ENCODE measurements around the gene TBC1D2B.
"Not testable (repeated sequence)": the region's sequence is repeated elsewhere in the genome, so short reads cannot be mapped to it uniquely, and the experiment has no call there.

TBC1D2B gene

DNA sequence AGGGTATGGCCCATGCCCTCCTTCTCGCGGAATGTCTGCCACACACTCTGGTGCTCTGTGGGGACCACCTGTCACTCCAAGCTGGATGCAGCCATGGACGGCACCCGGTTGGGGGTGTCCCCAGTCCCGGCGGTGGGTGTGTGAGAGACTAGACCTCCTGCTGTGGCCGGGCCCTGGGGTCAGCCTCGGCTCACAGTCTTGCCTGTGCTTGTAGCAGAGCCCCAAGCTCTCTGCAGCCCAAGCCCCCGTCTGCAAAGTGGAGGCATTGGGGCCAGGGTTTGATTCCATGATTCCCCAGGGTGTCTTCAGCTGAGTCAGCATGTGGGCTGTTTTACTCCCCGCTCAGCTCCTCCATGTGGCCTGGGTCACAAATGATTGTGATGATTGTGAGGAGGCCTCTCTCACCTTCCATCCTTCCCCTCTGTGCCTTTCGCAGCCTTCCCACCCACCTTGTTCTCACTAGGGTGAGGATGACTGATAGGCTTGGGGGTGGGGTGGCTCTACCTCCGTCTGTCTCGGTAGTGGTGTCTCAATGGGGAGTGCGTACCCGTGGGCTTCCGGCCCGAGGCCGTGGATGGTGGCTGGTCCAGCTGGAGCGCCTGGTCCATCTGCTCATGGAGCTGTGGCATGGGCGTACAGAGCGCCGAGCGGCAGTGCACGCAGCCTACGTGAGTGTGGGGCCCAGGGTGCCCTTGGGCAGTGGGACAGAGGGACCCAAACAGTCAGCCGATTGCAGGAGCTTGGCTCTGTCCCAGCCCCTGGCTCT, 100.6 kb downstream of the TBC1D2B start:
- DNase-seq: not testable (repeated sequence)

DNA sequence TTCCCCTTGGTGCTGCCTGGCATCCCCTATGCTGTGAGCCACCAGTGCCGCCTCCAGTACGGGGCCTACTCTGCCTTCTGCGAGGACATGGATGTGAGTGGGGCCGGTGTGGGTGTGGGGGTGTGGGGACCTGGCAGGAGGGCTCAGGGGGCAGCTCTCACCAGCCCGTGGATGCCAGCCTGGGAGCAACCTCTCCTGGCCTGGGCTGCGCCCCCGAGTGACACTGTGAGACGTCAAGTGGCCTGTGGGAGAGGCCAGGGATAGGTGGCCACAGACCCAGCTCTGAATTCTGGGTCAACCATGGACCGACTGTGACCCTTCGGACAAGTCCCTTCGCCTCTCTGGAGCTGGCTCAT, 101.4 kb downstream of the TBC1D2B start:
- not testable (repeated sequence) for DNase-seq

DNA sequence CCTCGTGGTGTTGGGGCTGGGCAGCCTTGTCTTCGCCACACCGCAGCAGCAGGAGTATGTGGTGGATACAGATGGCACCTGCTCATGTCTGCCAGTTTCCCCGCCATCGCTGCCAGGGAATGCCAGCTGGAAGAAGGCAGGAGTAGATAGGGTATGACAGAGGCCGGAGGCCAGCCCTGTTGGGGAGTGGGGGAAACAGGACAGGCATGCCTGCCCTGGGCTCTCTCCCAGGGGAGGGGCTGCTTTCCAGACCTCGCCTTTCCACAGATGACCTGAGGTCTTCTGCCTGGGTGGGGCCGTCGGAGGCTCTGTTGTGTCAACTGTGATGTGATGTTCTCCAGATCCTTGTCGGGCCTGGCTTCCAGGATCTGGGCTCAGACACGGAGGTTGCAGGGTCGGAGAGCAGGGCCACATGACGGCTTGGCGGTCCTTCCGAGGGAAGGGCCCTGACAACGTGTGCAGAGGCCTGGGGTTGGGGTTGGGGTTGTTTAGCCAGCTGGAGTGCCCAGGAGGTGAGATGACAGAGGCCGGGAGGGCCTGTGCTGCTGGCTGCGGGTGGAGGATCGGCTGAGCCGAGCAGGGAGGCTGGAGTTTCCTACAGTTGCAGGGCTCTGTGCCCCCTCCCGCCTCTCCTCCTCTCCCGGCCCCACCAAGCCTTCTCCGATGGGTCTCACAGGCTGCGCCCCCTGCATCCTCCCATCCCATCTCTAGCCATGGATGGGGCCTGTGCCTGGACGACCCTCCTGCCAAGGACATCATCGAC, 102.0 kb downstream of the TBC1D2B start:
- no peak for DNase-seq

DNA sequence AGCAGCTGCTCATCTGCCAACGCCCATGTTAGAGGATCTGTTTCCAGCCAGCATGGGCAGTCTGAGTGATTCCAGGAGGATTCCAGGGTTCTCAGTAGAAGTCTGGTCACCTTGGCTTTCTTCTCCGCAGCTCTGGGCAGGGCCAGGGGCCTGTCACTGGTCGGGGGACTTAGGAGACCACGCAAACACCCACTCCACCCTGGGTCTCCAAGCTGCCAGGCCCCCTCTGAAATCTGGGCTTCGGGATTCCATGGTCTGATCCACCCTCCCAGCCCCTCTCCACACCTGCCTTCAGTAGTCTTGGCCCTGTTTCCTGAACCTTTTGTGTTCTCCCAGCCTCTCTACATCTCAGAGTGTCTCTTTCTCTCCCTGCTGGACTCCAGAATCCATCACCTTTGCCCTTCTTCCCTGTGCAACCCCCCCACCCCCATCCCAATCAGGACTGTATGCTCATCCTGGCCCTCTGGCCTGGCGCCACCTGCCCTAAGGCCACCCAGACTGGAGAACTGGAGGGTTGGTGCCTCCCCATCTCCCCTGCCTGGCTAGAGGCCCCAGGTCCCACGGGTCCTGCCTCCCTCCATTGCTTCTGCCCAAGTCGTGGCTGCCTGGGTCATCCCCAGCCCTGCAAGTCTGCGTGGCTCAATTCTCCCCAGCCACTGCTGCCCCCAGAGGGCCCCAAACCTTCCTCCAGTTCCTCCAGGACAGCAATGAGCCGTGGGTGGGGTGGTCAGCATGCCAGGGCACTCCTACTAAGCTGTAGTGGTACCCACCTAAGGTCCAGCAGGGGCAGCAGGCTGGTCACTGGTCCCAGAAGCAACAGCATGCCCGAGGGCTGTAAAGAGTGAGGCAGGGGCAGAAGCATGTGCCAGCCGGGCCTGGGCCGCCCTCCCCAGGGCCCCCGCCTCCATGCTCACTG, 102.8 kb downstream of the TBC1D2B start:
- DNase-seq: no peak

DNA sequence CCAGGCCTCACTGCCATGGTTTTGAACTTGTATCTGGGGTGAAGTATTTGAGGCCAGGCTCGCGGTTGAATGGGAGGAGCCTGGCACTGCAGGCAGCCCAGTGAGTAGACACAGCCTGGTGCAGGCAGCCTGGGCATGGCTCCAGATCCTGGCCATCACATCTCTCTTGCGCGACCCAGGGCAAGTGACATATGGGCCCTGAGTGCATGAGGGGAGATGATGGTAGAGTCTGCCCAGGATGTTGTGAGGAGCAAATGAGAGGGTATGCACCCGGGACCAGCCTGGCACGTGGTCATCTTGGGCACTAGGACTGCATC, 103.5 kb downstream of the TBC1D2B start:
- peak in 30 of 51 donors; percentile 6 to 79 (median 40) for DNase-seq

DNA sequence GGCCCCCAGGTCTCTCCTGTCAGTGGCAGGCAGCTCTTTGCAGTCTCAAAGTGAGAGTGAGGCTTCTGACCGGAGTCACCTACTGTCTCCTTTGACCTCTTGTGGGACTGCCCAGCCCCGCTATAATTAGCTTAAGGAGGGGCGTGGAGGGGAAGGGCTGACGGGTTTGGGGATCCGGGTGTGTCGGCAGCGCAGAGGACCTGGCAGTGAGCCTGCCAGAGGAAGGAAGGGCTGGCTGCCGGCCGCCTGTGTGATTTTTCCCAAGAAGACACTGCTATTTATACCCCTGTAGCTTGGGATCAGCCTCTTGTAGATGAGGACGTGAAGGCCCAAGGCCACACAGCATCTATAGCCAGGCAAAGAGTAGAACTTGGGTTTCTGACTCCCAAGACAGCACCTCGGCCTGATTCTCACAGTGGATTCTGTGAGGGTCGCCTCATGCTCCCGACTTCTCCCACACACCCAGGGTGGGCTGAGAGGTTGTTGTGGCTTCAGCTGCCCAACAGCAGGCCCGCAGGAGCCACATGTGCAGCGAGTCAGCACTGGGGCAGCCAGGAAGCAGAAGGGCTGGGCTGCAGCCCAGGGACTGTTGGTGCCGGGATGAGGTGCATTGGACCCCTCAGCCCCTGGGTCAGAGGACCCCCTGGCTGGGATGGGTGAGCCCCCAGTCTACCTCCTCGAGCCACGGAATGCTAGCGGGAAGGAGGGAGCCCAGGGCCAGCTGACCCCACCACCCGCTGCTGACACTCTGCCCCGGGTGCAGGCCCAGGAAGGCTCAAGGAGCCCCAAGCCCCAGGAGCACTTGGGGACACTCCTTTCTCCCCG, 104.0 kb downstream of the TBC1D2B start:
- DNase-seq: not testable (repeated sequence)

DNA sequence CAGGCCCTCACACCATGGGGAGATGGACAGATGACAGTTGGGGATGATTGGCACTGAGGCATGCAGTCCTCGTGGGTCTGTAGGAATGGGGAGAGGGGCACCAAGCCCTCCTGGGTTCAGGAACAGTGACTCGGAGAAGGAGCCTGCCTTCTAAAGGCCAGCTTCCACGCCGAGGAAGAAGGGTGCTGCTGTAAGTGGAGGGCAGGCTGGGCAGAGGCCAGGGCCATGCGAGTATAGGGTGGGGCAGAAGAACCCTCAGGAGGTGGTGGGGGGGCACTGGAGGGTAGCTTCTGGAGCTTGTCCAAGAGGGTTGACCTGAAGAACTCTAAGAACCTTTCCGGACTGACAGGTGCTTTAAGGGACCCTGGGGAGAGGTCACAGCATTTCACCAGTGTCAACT, 104.8 kb downstream of the TBC1D2B start:
- not testable (repeated sequence) for DNase-seq

DNA sequence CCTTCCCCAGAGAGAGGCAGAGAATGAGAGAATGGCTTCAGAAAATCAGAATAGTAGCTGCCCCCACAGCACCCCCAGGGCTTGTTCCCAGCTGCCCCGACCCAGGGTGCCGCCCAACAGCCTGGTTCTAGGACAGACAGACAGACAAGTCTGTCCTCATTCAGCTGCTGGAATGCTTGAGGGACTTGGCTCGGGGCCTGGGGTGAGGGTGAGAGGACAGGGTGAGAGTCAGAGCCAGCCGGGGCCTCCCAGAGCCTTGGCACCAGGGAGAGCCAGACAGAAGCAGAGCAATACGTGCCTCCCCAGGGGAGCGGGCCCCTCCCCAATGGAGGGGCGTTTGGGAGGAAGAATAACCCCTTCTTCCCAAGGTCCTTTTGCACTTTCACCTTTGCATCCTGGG, 105.6 kb downstream of the TBC1D2B start:
- not testable (repeated sequence) for DNase-seq

DNA sequence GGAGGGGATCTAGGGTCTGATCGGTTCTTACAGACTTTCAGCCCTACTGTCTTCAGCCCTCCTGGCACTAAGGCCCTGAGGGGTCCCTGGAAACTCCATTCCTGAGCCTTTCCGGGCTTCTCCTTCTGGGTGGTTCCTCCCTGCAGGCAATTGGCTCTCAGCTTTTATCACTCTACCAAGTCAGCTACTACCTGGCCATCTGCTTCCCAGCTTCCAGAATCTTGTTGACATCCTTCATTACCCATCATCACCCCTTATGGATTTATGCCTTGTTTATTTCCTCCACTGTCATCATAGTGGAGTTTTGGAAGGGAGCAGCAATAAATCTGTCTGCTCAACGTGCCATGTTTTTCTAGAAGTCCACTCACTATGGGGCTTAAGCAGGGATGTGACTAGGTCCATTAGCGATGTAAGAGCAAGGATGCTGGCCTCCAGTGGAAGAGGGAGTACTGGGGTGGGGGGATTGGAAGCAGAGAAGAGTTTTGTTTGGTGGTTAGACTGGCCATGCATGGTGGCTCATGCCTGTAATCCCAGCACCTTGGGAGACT, 106.6 kb downstream of the TBC1D2B start:
- DNase-seq: not testable (repeated sequence)

DNA sequence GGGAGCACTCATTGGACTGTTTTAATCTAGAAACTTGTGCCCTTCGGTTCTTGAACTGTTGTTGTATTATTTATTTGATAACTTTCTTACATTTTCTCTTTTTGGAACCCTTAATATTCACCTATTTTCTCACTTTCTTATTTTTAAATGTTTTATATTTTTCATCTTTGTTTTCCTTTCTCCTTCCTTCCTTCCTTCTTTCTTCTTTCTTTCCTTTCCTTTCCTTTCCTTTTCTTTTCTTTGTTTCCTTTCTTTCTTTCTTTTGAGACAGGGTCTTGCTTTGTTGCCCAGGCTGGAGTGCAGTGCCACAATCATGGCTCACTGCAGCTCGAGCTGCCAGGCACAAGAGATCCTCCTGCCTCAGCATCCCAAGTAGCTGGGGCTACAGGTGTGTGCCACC, 108.5 kb downstream of the TBC1D2B start:
- DNase-seq: no peak

DNA sequence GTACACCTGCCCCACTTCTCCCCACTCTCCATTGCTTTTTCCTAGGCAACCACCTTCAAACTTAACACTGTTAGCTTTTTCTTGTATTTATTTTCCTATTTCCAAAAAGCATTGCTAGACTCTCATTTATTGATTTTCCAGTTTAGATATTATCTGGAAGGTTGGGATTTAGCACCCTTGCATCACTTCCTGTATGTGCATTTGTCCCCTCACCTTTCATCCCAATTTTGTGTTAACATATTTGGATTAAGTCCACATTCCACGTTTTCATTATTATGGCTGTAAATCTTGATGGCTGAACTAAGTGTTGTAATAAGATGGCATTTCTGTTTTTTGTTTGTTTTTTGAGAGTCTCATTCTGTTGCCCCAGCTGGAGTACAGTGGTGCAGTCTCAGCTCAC, 109.7 kb downstream of the TBC1D2B start:
- no peak for DNase-seq

DNA sequence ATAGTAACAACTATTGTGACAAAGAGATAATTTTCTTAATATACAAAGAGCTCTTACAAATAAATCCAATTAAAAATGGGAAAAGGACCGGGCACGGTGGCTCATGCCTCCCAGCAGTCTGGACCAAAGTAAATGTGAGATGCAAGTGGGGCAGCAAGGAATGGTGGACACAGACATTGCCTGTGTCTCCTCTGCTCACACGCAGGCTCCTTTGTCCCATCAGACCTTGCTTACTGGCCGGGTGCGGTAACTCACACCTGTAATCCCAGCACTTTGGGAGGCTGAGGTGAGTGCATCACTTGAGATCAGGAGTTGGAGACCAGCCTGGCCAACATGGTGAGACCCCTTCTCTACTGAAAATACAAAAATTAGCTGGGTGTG, 110.3 kb downstream of the TBC1D2B start:
- DNase-seq: not testable (repeated sequence)

DNA sequence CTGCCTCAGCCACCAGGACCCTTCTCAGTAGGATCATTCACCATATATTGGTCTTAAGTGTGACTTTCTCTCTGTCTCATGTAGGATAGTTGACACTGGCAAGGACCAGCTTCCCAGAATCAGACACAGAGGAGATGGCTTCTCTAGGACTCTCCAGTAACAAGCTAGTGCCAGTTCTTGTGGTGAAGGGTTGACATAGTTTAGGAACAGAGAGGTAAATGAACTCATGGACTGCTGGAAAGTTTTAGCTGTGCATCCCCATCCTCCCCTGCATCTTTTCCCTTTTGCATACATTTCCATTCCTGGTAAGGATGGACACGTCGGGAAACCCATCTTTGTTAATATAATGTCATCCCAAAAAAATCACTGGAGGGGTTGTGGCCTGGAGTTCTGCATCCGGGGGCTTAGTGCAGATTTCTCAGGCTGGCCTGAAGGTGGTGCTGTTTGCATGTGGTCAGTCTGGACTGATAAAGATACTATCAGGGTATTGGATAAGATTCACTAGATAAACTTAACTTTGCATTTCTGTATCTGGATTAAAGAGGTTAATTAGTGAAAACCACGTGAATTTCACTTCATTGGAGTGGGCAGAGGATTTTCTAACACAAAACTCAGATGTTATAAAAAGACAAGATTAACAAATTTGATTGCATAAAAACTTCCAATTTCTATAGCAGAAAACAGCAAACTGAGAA, 110.8 kb downstream of the TBC1D2B start:
- DNase-seq: peak in 29 of 51 donors; percentile 8 to 61 (median 33)

DNA sequence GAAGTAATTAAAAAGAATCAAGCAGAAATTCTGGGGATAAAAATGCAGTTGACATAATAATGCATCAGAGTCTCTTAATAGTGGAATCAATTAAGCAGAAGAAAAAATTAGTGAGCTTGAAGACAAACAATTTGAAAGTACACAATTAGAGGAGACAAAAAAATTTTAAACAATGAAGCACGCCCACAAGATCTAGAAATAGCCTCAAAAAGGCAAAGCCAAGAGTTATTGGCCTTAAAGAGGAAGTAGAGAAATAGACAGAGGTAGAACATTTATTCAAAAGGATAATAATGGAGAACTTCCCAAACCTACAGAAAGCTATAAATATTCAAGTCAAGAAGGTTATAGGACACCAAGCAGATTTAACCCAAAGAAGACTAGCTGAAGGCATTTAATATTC, 113.3 kb downstream of the TBC1D2B start:
- no peak for DNase-seq

DNA sequence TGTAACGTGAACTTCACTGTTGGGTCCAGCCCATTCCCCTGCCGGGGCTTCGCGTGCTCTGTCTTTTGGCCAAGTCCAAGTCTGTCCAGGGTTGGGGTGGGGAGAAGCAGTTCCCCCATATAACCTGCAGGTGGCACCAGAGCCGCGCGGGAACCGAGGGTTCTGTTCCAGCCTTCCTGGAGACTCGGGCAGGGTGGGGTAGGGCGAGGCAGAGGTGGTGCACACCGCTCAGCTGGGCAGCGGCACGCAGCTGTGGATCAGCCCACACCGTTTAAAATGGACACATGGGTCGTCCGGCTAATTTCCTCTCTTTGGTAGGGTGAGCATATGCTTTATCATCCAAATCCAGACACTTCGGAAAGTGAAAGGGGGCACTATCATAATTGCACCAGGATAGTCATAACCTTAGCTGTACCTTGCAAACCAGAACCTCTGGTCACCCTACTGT, 118.1 kb downstream of the TBC1D2B start:
- DNase-seq: peak in 47 of 51 donors; percentile 9 to 81 (median 60)

DNA sequence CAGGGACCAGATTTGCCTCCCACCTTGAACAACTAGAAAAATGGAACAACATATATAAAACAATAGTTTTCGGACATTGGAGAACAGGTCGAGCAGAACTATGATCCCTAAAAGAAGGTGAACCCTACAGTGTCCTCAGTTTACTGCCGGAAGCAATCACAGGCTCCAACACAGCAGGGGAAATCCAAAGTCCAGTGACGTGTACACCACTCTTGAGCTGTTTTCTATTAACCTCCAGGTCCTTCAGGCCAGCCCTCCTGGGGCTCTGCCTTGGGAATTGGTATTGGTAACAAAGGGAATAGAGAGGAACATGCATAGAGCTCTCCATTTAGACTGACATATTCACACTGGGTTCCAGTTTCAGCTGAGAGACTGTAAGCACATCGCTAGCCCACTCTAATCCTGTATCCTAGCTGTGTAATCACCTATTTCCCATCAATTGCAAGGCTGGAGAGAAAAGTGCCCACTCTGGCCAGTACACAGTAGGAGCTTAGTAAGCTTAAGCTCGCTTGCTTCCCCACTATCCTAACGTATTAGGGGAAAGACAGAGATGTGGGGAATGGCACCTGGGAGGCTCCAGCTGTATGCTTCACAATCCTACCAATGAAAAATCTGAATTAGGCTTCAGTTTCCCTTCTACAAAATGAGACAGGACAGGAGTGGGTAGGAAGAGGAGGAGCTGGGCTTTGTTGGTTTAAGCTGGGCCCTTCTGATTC, 118.6 kb downstream of the TBC1D2B start:
- DNase-seq: not testable (repeated sequence)

DNA sequence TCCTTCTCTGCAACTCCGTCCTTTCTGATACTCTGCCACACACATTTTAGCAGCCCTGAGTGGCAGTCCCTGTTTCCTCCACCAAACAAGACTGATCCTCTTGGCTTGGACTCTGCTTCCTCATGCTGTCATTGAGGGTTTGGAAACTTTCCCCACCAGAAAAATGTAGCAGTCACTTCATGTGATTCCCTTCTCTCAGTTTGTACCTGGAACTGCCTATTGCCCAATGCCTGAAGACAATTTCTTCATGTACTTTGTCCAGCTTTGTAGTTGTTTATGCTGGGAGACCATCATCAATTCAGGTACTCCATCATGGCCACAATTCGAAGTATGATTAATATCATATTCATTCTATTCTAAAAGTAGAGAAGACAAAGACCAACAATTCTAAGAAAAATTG, 119.5 kb downstream of the TBC1D2B start:
- DNase-seq: not testable (repeated sequence)

DNA sequence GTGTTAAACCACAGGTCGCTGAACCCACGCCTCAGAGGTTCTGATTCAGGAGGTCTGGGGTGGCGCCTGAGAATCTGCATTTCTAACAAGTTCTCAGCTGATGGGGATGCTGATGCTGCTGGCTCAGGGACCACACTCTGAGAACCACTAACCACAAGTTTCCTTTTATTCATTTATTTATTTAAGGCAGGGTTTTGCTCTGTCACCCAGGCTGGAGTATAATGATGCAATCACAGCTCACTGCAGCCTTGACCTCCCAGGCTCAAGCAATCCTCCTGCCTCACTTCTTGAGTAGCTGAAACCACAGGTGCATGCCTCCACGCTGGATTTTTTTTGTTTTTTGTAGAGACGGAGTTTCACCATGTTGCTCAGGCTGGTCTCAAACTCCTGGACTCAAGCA, 123.6 kb downstream of the TBC1D2B start:
- not testable (repeated sequence) for DNase-seq

DNA sequence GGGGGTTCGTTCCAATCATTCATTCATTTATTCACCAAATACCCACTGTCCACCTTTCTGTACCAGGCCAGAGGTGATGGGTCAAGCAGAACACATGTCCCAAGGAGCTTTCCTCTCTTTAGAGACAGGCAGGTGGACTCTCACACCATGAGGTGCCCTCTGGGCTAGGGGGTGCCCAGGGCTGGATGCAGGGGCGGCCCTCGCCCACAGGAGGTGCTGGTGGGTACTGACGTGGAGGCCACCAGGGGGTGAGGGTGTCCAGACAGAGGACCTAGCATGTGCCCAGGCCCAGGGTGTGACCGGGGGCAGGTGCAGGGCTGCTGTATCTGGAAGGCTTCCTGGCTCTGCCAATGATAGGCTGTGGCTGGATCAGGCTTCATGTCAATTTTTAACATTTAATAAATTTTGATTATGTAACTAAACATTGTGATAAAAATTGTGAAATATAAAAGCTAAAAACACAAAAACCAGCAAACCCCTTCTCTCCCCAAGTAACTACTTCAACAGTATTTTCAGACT, 124.5 kb downstream of the TBC1D2B start:
- DNase-seq: not testable (repeated sequence)
